ENCODE measurements around the gene ASPM. TPM values are rescaled to one million over a fixed set of nuclear protein-coding genes. Genes with fewer than 3 reads are reported as not detected.
"Not testable (repeated sequence)": the region's sequence is repeated elsewhere in the genome, so short reads cannot be mapped to it uniquely, and the experiment has no call there.

ASPM gene
- total RNA-seq, 1 donor from 2014 or later = 49.2 TPM

DNA sequence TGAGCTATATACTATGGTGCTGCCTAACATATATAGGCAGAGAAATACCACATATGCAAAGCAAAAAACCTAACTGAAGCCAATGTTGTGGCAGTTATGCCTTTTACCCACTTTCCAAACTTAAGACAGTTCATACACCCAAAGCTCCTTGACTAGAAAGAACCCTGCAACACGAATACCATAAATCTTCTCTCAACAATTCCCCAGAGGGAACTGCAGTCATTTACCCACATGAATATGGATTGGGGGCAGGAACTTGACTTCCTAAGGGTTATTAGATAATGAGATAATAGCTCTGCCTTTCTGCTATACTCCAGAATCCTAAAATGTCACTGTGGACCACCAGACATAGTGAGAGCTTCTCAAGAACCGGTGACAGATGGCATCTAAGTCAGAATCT is 2.9 kb upstream of the ASPM start:
- intact Hi-C loops (cut with micrococcal nuclease) = loop anchor here (5.0 to 10.0 kb wide), 7 partner anchors 425 to 1785 kb away; partner anchors contain the start of genes C1orf53, DENND1B and NEK7

GRCh38 chr1:197145446-197146024 is 934 bp downstream of the ASPM start:
- intact Hi-C loops (cut with micrococcal nuclease) = loop anchor here (1.0 to 10.0 kb wide), 8 partner anchors 8 to 1789 kb away; partner anchors contain the start of genes C1orf53, DENND1B and NEK7

GRCh38 chr1:197144570-197145325 is 1.7 kb downstream of the ASPM start:
- intact Hi-C loops (cut with micrococcal nuclease) = loop anchor here (1.0 to 10.0 kb wide), 8 partner anchors 7 to 1790 kb away; partner anchors contain the start of genes C1orf53, DENND1B and NEK7

- intact Hi-C loops (cut with micrococcal nuclease) = loop anchor here (10.0 kb wide), 3 partner anchors 418 to 1792 kb away; partner anchors contain the start of gene C1orf53
Observed at GRCh38 chr1:197143276-197143675, 3.2 kb downstream of the ASPM start.

- intact Hi-C loops (cut with micrococcal nuclease) = loop anchor here (10.0 kb wide), 3 partner anchors 417 to 1793 kb away; partner anchors contain the start of gene C1orf53
Observed at GRCh38 chr1:197141575-197141974, 4.9 kb downstream of the ASPM start.

GRCh38 chr1:197140121-197140520 is 6.3 kb downstream of the ASPM start:
- intact Hi-C loops (cut with micrococcal nuclease) = loop anchor here (10.0 kb wide), 3 partner anchors 415 to 1795 kb away; partner anchors contain the start of gene C1orf53

DNA sequence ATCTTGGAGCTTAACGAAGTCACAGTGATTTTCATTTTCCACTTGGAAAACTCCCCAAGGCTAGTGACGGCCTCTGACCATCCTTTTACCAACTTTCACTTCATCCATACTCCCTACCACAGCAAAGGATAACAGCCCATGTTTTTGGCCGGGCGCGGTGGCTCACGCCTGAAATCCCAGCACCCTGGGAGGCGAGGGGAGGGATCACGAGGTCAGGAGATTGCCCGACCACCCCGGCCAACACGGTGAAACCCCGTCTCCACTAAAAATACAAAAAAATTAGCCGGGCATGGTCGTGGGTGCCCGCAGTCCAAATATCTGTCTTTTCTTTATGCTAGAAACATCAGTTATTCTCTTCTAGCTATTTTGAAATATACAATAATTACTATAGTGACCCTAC is 7.3 kb downstream of the ASPM start:
- intact Hi-C loops (cut with micrococcal nuclease) = no loop called here

- intact Hi-C loops (cut with micrococcal nuclease) = loop anchor here (1.0 kb wide), 1 partner anchor 8 kb away; no protein-coding TSS in a partner anchor
Observed at GRCh38 chr1:197137322-197137721, 9.1 kb downstream of the ASPM start.

DNA sequence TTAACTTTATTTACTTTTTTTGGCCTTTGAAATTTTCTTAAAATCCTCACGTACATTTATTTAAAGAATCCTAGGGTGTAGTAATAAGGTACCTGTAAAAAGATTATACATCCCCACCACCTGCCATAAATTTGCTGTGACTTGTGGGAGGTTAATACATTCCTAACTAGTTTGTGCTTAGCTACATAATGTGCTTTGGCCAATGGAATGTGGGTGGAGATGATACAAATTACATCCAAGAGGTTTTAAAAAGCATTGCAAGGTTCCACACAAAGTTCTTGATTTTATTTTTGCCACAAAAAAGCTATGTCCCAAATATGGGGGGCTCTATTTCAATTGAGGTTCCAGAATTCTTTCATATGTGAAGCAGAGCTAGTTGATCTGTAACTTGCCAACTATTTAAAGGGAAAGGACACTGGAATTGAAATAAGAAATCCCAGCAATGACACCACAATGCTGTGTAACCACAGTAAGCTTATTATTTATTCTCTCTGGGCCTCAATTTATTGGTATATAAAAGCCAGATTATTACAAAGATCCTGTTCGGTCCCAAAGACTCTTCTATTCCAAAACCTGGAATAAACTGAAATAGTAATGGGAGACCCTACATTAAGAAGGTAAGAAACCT is 15.7 kb downstream of the ASPM start:
- intact Hi-C loops (cut with micrococcal nuclease) = no loop called here

DNA sequence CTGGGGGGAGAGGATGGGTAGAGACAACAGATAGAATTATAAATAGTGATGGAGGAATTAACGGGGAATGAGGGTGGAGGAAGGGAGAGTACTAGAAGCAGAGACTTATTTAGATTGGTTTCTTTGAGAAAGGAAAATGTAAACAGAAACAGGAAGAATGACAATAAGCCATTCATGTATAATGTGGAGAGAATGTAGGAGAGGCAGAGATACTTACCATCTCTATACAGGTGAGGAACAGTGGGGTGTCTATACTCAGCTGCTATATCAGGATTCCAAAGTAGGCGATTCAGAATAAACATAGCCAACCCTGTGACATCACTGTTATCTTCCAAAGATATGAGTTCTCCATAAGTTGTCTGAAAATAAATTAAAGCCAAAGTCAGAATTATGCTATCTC is 16.8 kb downstream of the ASPM start:
- intact Hi-C loops (cut with micrococcal nuclease) = no loop called here

- intact Hi-C loops (cut with micrococcal nuclease) = no loop called here
Observed at GRCh38 chr1:197127246-197127912, 19.1 kb downstream of the ASPM start.

DNA sequence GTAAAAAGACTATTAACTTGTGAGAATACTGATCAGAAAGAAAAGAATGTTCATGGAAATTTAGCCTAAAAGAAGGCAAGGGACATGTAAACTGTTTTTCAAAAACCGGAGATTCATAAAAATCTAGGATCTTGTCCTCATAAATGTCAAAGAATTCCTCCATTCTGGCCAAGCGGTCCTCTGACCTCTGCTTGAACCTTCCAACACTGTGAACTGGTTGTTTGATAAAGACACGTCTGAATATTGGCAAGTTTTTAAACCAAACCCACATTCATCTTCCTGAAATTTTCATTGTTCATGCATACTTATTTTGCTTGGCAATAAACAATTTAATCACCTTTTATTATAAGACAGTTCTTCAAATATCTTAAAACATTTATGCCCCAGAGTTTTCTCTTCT is 19.8 kb downstream of the ASPM start:
- intact Hi-C loops (cut with micrococcal nuclease) = no loop called here

DNA sequence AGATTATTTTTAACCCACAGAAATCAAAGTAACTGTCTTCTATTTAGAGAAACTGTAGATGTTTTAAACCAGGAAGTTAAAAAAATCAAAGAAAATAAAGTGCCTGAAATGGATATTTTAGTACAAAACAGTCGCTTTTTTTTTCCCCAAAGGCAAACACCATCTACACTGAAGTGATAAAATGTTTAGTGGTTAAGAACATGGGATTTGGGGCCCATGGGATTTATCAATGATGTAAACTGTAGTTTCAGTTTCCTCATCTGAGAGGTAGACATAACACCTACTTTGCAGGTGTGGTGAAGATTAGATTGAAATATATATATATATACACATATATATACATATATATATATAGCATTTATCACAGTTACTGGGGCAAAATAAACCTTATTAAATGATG is 22.1 kb downstream of the ASPM start:
- intact Hi-C loops (cut with micrococcal nuclease) = no loop called here

DNA sequence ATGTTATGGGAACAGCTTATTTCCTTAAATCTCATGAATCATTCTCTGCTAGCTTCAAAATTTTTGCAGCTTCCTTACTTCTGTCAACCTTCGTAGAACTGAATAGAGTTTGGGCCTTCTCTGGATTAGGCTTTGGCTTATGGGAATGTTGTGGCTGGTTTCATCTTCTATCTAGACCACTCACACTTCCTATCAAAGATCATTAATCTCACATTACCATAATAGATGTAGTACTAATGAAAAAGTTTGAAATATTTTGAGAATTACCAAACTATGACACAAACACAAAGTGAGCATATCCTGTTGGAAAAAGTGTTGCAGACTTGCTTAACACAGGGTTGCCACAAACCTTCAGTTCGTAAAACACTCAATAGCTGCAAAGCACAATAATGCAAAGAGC is 30.3 kb downstream of the ASPM start:
- intact Hi-C loops (cut with micrococcal nuclease) = no loop called here

GRCh38 chr1:197106869-197107268 is 39.6 kb downstream of the ASPM start:
- intact Hi-C loops (cut with micrococcal nuclease) = no loop called here

GRCh38 chr1:197103300-197103699 is 43.2 kb downstream of the ASPM start:
- intact Hi-C loops (cut with micrococcal nuclease) = no loop called here

DNA sequence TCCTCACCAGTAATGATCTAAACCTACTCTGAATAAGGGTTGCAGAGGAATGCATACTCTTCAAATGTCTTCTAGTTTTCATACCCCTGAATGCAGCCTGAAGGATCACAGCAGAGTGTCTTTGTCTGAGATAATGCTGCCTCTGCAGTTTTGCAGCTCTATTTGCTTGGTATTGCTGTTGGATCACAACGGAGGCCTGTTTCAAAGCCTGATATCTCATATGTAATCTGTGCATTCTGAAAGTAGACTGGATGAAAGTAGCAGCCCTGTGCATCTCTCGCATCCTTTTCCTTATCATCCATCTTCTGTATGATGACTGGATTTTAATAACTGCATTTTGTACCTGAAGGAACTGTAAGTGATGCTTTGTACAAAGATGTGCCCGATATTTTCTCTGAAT is 44.5 kb downstream of the ASPM start:
- intact Hi-C loops (cut with micrococcal nuclease) = no loop called here

DNA sequence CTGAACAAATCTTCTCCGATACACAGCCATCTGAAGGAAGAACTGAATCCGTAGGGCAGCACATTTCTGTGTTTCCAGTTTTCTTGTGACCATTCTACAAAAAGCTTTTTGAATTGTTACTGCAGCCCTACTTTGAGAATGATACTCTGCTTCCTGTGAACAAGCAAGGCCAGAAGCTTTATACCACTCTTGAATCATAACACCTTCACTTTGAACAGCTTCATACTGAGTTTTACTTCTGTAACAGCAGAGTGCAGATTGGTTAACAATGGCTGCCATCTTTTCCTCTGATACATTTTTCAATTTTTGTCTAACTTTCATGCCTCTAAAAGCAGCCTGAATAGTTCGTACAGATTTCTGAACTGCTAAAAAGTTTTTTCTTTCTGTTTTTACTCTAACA is 45.8 kb downstream of the ASPM start:
- intact Hi-C loops (cut with micrococcal nuclease) = no loop called here

DNA sequence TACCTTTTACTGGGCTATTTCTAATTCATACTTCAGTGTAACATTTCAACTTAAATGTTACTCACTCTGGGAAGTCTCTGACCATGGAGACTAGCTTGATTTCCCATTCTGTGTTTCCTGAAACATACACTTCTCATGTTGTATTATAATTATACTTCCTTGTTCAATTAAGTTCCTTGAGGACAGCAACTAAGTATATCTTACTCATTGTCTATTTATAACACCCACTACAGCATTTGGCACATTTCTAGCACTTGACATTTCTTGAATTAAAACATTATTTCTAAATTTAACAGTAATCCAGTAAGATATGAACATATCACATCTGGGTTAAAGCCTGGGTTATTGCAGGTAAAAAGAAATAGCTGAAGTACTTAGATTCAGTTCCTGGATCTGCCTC is 47.0 kb downstream of the ASPM start:
- intact Hi-C loops (cut with micrococcal nuclease) = no loop called here

DNA sequence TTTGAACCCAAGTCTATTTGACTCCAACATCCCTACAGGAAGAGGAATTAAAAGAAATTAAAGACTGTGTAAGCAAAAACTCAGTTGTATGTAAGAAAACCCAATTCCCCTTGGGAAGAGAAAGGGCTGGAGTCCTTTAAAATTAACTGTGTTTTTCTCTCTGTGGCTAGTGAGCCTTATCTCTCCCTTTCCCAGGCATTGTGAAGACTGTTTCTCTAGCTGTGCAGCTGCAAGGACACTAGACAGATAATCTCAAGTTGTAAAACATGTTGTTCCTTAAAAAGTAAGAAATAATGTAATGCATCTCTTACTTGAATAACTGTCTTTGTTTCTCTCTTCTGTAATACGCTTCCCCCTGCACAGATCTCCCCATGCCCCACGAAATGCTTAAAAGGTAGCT is 49.5 kb downstream of the ASPM start:
- intact Hi-C loops (cut with micrococcal nuclease) = not testable (repeated sequence)

- intact Hi-C loops (cut with micrococcal nuclease) = no loop called here
Observed at GRCh38 chr1:197096137-197096536, 50.3 kb downstream of the ASPM start.

All from T-helper 1 cell treated with Interleukin-12 subunit alpha and Interleukin-12 subunit beta and Interleukin-4 antibody, amounts not matched to agents 30 ng/mL and 1 ng/mL, for 36 hours (primary cell).